Activated CD4-positive, alpha-beta T cell treated with anti-CD3 and anti-CD28 coated beads for 48 hours (primary cell): Measurements from ENCODE around the gene ALDH3B1.

Source experiments
- DNase-seq: peaks from one replicate; pipeline ENCODE4 v3.0.0-alpha.2; 2020

ALDH3B1 gene

DNA sequence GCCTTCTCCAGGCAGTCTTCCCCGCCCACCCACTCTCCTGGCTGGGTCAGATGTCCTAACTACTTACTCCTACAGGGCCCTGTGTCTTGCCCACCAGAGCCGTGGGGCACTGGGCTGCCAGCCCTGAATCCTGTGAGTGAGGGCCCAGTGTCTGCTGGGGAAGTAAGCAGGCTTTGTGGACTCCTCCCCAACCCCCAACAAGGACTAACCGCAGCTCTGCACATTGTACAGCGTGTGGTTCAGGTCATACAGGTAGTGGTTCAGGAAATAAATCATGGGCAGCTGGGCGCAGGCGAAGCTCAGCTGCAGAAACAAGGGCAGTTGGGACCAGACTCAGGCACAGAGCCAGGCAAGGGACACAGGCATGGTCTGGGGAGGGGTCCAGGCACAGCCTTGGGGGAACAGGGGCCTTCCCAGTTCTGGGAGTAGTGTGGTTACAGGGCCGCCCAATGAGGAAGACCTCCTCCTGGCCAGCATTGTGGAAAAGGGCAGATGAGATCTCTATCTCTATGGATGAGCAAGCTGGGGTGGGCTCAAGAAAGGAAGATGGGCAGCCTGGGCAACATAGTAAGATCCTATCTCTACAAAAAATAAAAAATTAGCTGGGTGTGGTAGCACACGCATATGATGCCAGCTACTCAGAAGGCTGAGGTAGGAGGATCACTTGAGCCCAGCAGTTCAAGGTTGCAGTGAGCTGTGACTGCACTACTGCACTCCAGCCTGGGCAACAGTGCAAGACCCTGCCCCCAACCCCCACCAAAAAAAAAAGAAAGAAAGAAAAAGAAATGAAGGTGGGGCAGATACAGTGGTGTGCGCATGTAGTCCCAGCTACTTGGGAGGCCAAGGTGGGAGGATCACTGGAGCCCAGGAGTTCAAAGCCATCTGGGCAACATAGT is 11.7 kb upstream of the ALDH3B1 start:
- DNase-seq: no peak

DNA sequence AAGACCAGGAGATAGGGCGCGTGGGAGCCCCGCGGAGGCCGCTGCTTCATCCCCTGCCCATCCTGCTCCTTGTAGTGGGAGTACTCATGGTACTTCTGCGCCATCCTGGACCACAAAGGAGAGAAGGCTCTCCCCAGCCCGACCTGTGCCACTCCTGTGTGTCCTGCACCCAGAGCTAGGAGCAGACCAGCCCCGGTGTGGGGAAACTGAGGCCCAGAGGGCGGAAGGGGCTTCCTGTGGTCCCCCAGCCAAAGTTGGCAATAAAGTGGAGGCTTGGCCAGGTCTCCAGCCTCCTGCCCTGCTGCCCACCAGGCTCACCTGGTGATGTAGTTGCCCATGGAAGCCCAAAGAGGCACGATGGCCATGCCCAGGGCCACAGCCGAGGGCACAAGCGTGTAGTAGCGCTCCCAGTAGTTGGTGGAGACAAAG is 10.9 kb upstream of the ALDH3B1 start:
- DNase-seq: no peak

DNA sequence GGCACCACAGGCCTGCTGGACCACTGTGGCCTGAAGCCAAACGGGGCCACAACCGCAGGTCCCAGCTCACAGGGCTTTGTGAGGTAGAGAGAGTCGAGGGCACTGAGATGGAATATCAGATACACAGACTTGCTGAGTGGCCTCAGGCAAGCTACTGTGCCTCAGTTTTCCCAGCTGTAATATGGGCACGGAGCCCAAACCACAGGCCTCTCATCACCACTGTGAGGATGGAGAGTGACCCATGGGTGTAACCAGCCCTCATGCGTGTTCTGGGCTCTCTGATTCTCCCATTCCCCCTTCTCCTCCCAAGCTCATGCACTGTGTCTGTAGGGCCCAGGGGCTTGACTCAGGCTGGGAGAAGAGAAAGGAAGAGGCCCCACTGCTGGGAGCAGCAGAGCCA is 10.4 kb upstream of the ALDH3B1 start:
- no peak for DNase-seq

DNA sequence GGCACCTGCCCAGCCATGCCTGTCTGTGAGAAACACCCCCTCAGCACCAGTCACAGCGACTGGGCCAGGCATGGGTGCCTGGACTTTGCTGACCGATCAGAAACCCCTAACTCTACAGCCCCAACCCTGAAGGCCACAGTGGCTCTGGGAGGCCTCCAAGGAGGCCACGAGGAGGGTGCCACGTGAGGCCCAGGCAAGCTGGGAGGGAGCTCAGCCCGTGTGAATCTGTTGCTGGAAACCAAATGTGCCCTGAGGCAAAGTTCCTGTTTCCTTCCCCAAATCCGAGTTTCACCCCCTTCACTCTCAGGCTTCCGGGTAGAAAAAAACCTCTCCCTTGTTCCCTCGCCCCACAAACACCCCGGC is 7.6 kb upstream of the ALDH3B1 start:
- DNase-seq: no peak

DNA sequence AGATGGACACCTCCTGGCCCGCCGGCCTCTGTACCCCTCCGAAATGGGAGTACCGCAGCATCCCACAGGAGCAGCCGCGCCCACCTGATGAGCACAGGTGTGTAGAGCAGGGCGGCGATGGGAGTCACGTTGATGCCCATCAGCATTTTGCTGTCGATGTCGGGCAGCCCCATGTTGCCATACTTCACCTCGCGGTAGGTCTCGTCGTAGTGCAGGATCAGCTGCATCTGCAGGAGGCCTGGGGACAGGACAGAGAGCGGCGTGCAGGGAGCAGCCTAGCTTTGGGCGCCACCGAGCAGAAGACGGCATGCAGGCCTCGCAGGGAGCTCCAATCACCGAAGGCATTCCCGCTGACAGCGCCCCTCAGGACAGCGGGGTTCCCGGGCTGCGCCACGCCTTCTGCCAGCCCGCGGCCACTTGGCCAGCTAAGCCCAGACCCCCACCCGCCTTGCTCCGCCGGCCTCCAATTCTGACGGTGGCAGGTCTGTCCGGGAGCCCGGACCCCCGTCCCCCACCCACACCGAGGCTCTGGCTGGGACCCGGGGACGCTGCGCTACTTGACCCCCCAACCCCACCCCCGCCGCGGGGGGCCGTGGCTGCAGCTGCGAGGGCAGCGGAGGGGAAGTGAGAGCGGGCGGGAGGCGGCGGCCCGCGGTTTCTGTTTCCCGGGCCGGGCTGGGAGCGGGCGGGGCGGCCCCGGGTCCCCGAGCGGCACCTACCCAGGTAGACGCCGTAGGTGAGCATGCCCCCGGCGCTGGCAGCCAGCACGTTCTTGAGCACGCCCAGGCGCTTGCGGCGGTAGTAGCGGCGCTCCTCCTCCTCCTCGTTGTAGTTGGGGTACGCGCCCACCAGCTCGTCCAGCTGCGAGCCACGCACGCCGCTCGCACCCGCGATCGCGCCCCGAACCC is 6.9 kb upstream of the ALDH3B1 start:
- peak; percentile 64 for DNase-seq

DNA sequence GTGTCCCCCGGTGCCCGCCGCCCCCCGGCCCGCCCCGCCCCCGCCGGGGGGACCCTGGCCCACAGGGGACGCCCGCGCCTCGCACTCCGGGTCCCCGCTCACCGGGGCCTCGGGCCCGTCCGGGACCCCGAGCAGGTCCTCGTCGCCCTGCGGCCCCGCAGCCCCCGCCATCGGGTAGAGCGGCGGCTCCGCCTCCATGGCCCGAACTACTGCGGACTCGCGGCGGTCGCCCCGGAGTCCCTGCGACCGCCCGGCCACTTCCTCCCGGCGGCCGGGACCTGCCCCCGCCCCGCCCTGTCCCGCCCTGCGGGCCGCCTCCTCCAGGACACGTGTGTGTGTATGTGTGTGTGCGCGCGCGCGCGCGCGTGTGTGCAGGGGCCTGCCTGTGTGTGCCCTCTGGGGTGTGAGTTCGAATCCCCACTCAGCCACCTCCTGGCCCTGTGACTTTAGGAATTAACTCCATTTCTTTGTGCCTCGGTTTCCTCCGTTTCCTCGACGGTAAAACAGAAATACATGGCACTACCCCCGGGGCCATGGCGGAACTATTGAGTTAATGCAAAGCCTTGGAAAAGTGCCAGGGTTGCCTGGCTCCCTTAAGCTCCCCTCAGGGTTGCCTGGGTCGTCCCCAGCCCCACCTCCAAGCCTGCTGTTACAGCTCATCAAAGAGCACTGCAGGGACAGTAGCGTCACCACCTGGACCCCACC is 6.1 kb upstream of the ALDH3B1 start, which contains the start of gene UNC93B1:
Gene UNC93B1 (minus strand): TSS at position 252 of the 705 bp plus-strand sequence. CDS start 54 bp downstream, at position 198.
- DNase-seq: peak; percentile 89

DNA sequence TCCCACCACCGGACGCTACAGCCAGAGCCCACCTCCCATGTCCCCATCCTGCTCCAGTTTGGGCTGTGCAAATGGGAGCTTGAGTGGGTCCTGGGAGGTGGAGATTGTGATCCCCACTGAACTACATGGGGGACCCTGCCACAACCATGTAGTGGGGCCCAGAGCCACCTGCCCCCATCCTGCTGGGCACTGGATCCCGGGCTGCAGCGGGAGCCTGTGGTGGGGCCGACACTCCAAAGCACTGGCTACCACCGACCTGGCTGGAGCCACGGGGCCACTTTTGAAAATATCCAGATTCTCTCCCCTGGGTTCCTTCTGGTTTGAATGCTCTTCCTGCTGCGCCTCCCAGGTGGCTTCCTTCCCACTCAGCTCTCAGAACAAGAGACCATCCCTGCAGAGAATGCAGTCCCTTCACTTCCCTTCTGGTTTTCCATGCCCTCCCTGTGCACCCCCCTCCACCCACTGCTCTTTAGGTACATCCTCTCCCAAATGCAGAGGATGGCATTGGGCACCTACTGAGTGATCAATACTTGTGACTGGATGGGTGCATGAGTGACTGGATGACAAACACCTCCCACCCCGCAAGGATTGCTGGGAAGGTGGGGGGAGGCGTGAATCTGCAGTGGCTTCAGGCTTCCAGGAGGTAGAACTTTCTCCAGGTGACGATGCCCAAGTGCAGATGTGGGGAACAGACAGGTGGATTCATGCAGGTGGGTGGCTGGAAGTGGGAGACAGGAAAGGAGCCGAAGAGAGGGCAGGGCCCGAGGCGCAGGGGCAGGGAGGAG is 5.4 kb upstream of the ALDH3B1 start:
- no peak for DNase-seq

GRCh38 chr11:68006606-68007166 is 3.4 kb upstream of the ALDH3B1 start:
- DNase-seq: no peak

- DNase-seq: no peak
These were observed 2.4 kb upstream of the ALDH3B1 start for GRCh38 chr11:68007498-68008380.

- DNase-seq: no peak
These were observed 1.5 kb upstream of the ALDH3B1 start for GRCh38 chr11:68008381-68009337.

- DNase-seq: no peak
These were observed 587 bp upstream of the ALDH3B1 start for GRCh38 chr11:68009391-68010089.

GRCh38 chr11:68011051-68011943 is 1.2 kb downstream of the ALDH3B1 start:
- DNase-seq: no peak

GRCh38 chr11:68012044-68012842 is 2.1 kb downstream of the ALDH3B1 start:
- no peak for DNase-seq

DNA sequence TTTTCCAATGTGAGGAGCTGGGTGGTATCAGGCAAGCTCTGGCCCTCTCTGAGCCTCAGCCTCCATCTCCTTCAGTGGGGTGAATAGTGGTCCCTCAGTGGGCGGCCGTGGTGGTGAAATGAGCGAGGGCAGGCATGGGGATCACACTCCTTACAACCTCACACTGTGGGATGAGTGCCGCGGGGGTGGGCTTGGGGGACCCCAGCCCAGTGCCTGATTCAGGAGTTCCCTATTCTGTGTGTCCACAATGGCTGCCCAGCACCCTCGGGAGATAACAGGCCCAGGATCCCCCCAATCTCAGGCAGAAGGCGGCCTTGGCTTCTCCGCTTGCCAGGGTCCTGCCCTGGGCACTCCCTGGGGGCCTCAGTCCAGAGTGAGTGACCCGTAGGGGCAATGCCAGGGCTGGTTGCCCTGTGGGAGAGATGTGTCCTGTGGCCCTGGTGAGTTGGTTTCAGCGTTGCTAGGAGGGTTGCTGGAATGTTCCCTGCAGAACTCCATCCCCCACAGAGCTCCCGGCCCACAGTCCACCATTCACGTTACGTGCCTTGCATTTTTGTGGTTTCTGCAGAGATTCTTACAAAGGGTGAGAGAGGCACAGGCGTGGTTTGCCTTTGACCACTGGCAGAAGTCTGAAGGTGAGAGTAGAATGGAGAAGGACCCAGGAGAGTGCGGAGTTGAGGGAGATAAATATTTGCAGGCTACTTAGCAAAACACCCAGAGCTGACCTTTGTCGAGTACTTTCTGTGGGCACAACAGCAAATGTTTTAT is 2.9 kb downstream of the ALDH3B1 start:
- DNase-seq: no peak

DNA sequence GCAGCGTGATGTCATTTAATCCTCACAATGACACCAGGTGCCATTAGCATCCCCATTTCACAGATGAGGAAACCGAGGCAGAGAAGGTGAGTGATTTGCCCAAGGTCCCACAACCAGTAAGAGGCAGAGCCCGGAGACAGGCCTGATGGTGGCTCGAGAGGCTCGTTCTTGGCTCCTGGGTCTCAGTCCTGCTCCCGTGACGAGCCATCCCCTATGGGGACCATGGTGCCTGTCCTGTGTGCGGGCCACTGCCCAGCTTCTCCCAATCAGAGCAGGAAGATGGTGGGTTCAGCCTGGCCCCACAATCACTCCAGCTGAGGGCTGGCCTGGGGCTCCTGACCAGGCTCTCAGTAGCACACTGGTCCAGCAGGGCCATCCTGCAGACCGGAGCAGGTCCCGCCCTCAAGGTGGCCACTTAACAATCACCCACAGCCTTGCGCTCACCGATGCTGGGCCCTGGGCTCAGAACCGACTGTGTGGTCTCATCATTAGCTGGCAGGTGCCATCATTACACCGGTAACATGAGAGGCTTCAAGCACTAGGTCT is 3.6 kb downstream of the ALDH3B1 start:
- no peak for DNase-seq
